Measurements from ENCODE around the gene ZNF554. TPM values are rescaled to one million over a fixed set of nuclear protein-coding genes. Genes with fewer than 3 reads are reported as not detected.
"Not testable (repeated sequence)": the region's sequence is repeated elsewhere in the genome, so short reads cannot be mapped to it uniquely, and the experiment has no call there.

The ZNF554 gene
- total and polyA plus RNA-seq, 2 of the 8 experiments (the other 6 are each of a cell fraction or from before 2014, with no cell fraction given) = 1.8 to 5.7 TPM

GRCh38 chr19:2872175-2872574 is 52.5 kb downstream of the ZNF554 start:
- not testable (repeated sequence) for H3K56ac ChIP-seq (replicated peaks; ENCODE audit: insufficient read length, low read depth, low read length); H2BK15ac ChIP-seq (ENCODE audit: low read length); H3K18ac ChIP-seq (ENCODE audit: extremely low read depth, low read length); H3K9ac ChIP-seq (replicated peaks in 1 of 4; ENCODE audit: extremely low read depth in 1 of 4, low read depth in 3 of 4, low read length in 3 of 4); H4K20me1 ChIP-seq (replicated peaks in 1 of 2; ENCODE audit: control insufficient read depth in 1 of 2, insufficient read depth in 2 of 2, low read length in 2 of 2); H2BK120ac ChIP-seq (replicated peaks; ENCODE audit: low read depth, low read length); H4K91ac ChIP-seq (replicated peaks; ENCODE audit: insufficient read length, low read length); H3K79me1 ChIP-seq (ENCODE audit: low read depth, low read length); FAIRE-seq; H2AFZ ChIP-seq (ENCODE audit: low read length); H2BK20ac ChIP-seq (ENCODE audit: low read length); H4K8ac ChIP-seq (ENCODE audit: extremely low read depth, insufficient read depth, low read length); H3K36me3 ChIP-seq (ENCODE audit: control insufficient read depth in 2 of 4, insufficient read depth in 4 of 4, low read length in 3 of 4); H3K27ac ChIP-seq (ENCODE audit: low read depth, low read length); H3K79me2 ChIP-seq (ENCODE audit: control insufficient read depth in 1 of 2, insufficient read depth in 2 of 2, low read length in 2 of 2); H3K4me1 ChIP-seq (replicated peaks in 1 of 4; ENCODE audit: control insufficient read depth in 3 of 4, insufficient read depth in 4 of 4, low read length in 3 of 4); H2BK12ac ChIP-seq (ENCODE audit: low read depth, low read length); H3K4me2 ChIP-seq (ENCODE audit: insufficient read depth in 1 of 2, low read depth in 2 of 2, low read length in 2 of 2); H3K4ac ChIP-seq (replicated peaks; ENCODE audit: insufficient read length, low read depth, low read length); H3K23ac ChIP-seq (ENCODE audit: insufficient read length); H3K23me2 ChIP-seq (ENCODE audit: low read depth, low read length); H2BK5ac ChIP-seq (ENCODE audit: low read depth, low read length); H2AK5ac ChIP-seq (ENCODE audit: low read depth, low read length); H3K27me3 ChIP-seq (replicated peaks in 1 of 4; ENCODE audit: control insufficient read depth in 3 of 4, extremely low read depth in 1 of 4, insufficient read depth in 3 of 4, low read length in 3 of 4); H3K4me3 ChIP-seq (ENCODE audit: extremely low read depth in 1 of 4, insufficient read depth in 2 of 4, low read depth in 3 of 4, low read length in 4 of 4); H4K5ac ChIP-seq (ENCODE audit: insufficient read length, low read depth, low read length); H3K14ac ChIP-seq (ENCODE audit: insufficient read length)
- H3K9me3 ChIP-seq (ENCODE audit: insufficient read depth in 2 of 2, low read depth in 1 of 2, low read length in 1 of 2) = peaks cover 34 to 68% of the 10 kb centered on the region in 2 experiments
- ChIA-PET POLR2A (ENCODE audit: partially characterized antibody) (interaction anchor here (0.6 to 0.9 kb wide), 2 partner anchors 54 to 143 kb away, joined by 3 read pairs; no protein-coding TSS in a partner anchor), CTCF (ENCODE audit: partially characterized antibody) (interaction anchor here (0.7 to 1.7 kb wide), 5 partner anchors 11 to 224 kb away, joined by 3 to 7 read pairs (median 4); partner anchors contain the start of gene ZNF555)
- WGBS, 2 experiments (ENCODE audit: extremely low coverage in 1 of 2, insufficient coverage in 1 of 2, insufficient read length in 1 of 2, insufficient replicate concordance in 2 of 2, low coverage in 1 of 2, low lambda C conversion rate in 2 of 2, missing lambda C conversion rate in 1 of 2) = 31% methylated on average over 9 of the region's 11 CpGs; no CpG with 5 or more reads in 1 of the 2 experiments
- TF ChIP-seq RAD21 (IDR thresholded peaks at IDR 0.05 in 1 of 2, conservative IDR thresholded peaks at IDR 0.05 in 1 of 2; ENCODE audit: low read depth in 2 of 2, low read length in 2 of 2) = peak in 1 of 2 experiments; percentile 18; a peak in 3 of 4 replicates
- DNase-seq (ENCODE audit: low read depth in 1 of 2, low spot score in 2 of 2) = peak in 1 of 2 experiments; percentile 47
